Mesenchymal stem cell (in vitro differentiated cells and primary cell): ENCODE data around the gene FRMD4B.

ENCODE experiments used
- DNase-seq: peaks from one replicate; pipeline ENCODE4 v3.0.0-alpha.2; 2013
- H2AFZ ChIP-seq: one replicate; pipeline ENCODE4 v1.6.1; 2013; ENCODE audit warnings: low read depth, mild to moderate bottlenecking, control low read depth, inconsistent platforms, low read length, moderate library complexity
- H2AK5ac ChIP-seq: 2 replicates; pipeline ENCODE4 v1.6.1; 2013; ENCODE audit warnings: low read length, moderate library complexity, mild to moderate bottlenecking, inconsistent platforms; ENCODE audit not compliant: severe bottlenecking
- H2BK120ac ChIP-seq: one replicate; pipeline ENCODE4 v1.6.1; 2013; ENCODE audit warnings: low read depth, mild to moderate bottlenecking, inconsistent platforms, low read length, moderate library complexity
- H2BK12ac ChIP-seq, 2 experiments: one replicate each; pipeline ENCODE4 v1.6.1; 2013; ENCODE audit warnings: inconsistent platforms in 2 of 2, low read length in 2 of 2, mild to moderate bottlenecking in 2 of 2, moderate library complexity in 2 of 2, control low read depth in 1 of 2
- H2BK15ac ChIP-seq: one replicate; pipeline ENCODE4 v1.6.1; 2013; ENCODE audit warnings: mild to moderate bottlenecking, low read depth, inconsistent platforms; ENCODE audit not compliant: poor library complexity, severe bottlenecking
- H2BK5ac ChIP-seq: 2 replicates; pipeline ENCODE4 v1.6.1; 2013; ENCODE audit warnings: low read depth, mild to moderate bottlenecking, low read length, control low read depth, inconsistent platforms; ENCODE audit not compliant: poor library complexity, severe bottlenecking
- H3K14ac ChIP-seq, 2 experiments: one replicate each; pipeline ENCODE4 v1.6.1; 2013; ENCODE audit warnings: inconsistent platforms in 2 of 2, low read length in 2 of 2, control low read depth in 1 of 2, mild to moderate bottlenecking in 1 of 2, moderate library complexity in 1 of 2
- H3K18ac ChIP-seq, 2 experiments: one replicate each; pipeline ENCODE4 v1.6.1; 2013; ENCODE audit warnings: inconsistent platforms in 2 of 2, low read length in 2 of 2, control low read depth in 1 of 2, low read depth in 1 of 2, mild to moderate bottlenecking in 1 of 2
- H3K23ac ChIP-seq, 2 experiments: one replicate each; pipeline ENCODE4 v1.6.1; 2013; ENCODE audit warnings: inconsistent platforms in 2 of 2, low read length in 2 of 2, mild to moderate bottlenecking in 2 of 2, moderate library complexity in 2 of 2, control low read depth in 1 of 2
- H3K27ac ChIP-seq: 2 replicates; pipeline ENCODE4 v1.5.1; 2013; ENCODE audit warnings: mild to moderate bottlenecking, moderate library complexity, low read length, control low read depth, inconsistent platforms; ENCODE audit not compliant: poor library complexity, severe bottlenecking
- H3K27me3 ChIP-seq, 2 experiments: 2 replicates each; pipeline versions ENCODE4 v1.6.1 to v1.7.0; 2013; ENCODE audit warnings: low read length in 2 of 2, mild to moderate bottlenecking in 2 of 2, moderate library complexity in 2 of 2, control low read depth in 1 of 2, inconsistent platforms in 1 of 2; ENCODE audit not compliant: control insufficient read depth in 1 of 2, insufficient read depth in 1 of 2
- H3K36me3 ChIP-seq, 2 experiments: 2 replicates each; pipeline versions ENCODE4 v1.6.1 to v1.7.0; 2013; ENCODE audit warnings: low read length in 2 of 2, control low read depth in 1 of 2, inconsistent platforms in 1 of 2, low read depth in 1 of 2, mild to moderate bottlenecking in 1 of 2; ENCODE audit not compliant: insufficient read depth in 2 of 2, control insufficient read depth in 1 of 2
- H3K4ac ChIP-seq, 2 experiments: one replicate each; pipeline ENCODE4 v1.6.1; 2013; ENCODE audit warnings: inconsistent platforms in 2 of 2, low read length in 2 of 2, mild to moderate bottlenecking in 2 of 2, moderate library complexity in 2 of 2, control low read depth in 1 of 2, low read depth in 1 of 2
- H3K4me1 ChIP-seq: 2 replicates; pipeline ENCODE4 v1.6.1; 2013; ENCODE audit warnings: low read depth, low read length, control low read depth; ENCODE audit not compliant: control insufficient read depth, insufficient read depth
- H3K4me2 ChIP-seq: 2 replicates; pipeline ENCODE4 v1.6.1; 2013; ENCODE audit warnings: low read length, mild to moderate bottlenecking, inconsistent platforms; ENCODE audit not compliant: poor library complexity, severe bottlenecking
- H3K4me3 ChIP-seq, 2 experiments: 2 replicates each; pipeline versions ENCODE4 v1.5.1 to v1.7.0; 2013; ENCODE audit warnings: low read length in 2 of 2, mild to moderate bottlenecking in 2 of 2, control low read depth in 1 of 2, low read depth in 1 of 2; ENCODE audit not compliant: insufficient read depth in 1 of 2
- H3K79me1 ChIP-seq: replicated peaks from 2 replicates; pipeline ENCODE4 v1.6.1; 2013; ENCODE audit warnings: mild to moderate bottlenecking, control low read depth, low read length, inconsistent platforms; ENCODE audit not compliant: poor library complexity, severe bottlenecking
- H3K9ac ChIP-seq: 2 replicates; pipeline ENCODE4 v1.7.0; 2013; ENCODE audit warnings: mild to moderate bottlenecking, low read length, moderate library complexity
- H3K9me3 ChIP-seq: 2 replicates; pipeline ENCODE4 v1.7.0; 2013; ENCODE audit warnings: mild to moderate bottlenecking, low read length; ENCODE audit not compliant: control insufficient read depth
- H4K8ac ChIP-seq: one replicate; pipeline ENCODE4 v1.6.1; 2013; ENCODE audit warnings: inconsistent platforms, mild to moderate bottlenecking, low read length, moderate library complexity
- H4K91ac ChIP-seq: one replicate; pipeline ENCODE4 v1.6.1; 2013; ENCODE audit warnings: mild to moderate bottlenecking, low read length, inconsistent platforms
- WGBS: methylation state at CpG from one replicate; pipeline ENCODE4 v1.1.7; 2013; ENCODE audit warnings: mixed read lengths; 5-methylcytosine and 5-hydroxymethylcytosine counted together

Gene FRMD4B

DNA sequence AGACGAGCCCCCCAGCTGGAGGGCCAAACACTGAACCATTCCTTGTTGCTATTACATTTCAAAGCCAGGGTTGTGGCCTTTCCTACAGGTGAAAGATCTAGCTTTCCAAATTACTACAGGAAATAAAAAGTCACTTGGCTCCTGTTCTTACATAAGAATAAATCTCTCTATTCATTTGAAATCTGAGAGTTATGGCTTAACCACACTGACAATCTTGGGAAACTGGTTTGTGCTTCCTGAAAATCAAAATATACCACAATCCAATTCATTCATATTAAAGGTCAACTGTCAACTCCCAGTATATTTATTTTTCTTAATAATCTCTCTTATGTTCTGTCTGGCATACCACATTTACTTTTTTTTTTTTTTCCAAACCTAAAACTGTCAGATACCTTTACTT lies 159.8 kb downstream of the FRMD4B start:
- Histone ChIP-seq H3K18ac (no peak overlapping the region), H2AFZ (no peak overlapping the region), H3K23ac (no peak overlapping the region), H3K4me2 (no peak overlapping the region), H3K27ac (no peak overlapping the region), H3K14ac (no peak overlapping the region), H4K91ac (no peak overlapping the region), H2AK5ac (no peak overlapping the region), H2BK15ac (no peak overlapping the region), H3K4me3 (no peak overlapping the region), H2BK120ac (no peak overlapping the region), H3K9ac (no peak overlapping the region), H3K4me1 (no peaks in the 10 kb centered on the region), H3K27me3 (no peaks in the 10 kb centered on the region), H3K79me1 (peaks cover 8% of the 10 kb centered on the region), H2BK12ac (no peak overlapping the region), H2BK5ac (no peak overlapping the region), H3K4ac (no peak overlapping the region), H3K9me3 (no peaks in the 10 kb centered on the region), H3K36me3 (peaks cover 0 to under 1% of the 10 kb centered on the region in 2 experiments), H4K8ac (no peak overlapping the region)
- no peak for DNase-seq
- 95% methylated on average over 1 of the region's 1 CpG for WGBS

DNA sequence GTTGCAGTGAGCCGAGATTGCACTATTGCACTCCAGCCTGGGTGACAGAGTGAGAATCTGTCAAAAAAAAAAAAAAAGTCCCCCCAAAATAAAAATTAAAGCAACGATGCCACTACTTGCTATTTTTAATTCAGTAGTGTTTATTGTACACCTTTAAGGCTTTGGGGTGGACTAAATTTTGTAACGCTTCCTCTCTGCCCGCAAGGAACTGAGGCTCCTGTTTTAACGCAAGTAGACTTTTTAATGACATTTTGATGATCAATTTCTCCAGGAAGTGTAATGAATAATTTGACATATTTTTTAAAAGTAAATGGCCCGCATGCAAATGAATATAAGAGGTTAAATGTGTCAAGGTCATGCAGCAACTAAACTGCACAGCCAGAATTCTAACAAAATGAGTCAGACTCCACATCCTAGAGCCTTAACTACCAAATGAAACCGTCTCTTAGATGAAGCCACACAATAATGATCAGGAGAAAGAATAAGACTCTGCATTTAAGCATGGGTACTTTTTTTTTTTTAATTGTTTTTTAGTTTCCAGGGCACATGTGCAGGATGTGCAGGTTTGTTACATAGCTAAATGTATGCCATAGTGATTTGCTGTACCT lies 166.7 kb downstream of the FRMD4B start:
- Histone ChIP-seq H2BK12ac (no peak overlapping the region), H3K27ac (no peak overlapping the region), H3K36me3 (peaks cover 0 to 17% of the 10 kb centered on the region in 2 experiments), H2AFZ (no peak overlapping the region), H3K23ac (no peak overlapping the region), H3K18ac (no peak overlapping the region), H4K91ac (no peak overlapping the region), H2AK5ac (no peak overlapping the region), H3K4me3 (no peak overlapping the region), H4K8ac (no peak overlapping the region), H2BK5ac (no peak overlapping the region), H2BK120ac (no peak overlapping the region), H3K14ac (no peak overlapping the region), H3K9ac (no peak overlapping the region), H3K9me3 (no peaks in the 10 kb centered on the region), H3K79me1 (peaks cover 3% of the 10 kb centered on the region), H3K4ac (no peak overlapping the region), H3K4me1 (peaks cover 2% of the 10 kb centered on the region), H3K4me2 (no peak overlapping the region), H2BK15ac (no peak overlapping the region), H3K27me3 (no peaks in the 10 kb centered on the region)
- WGBS: 70% methylated on average over 6 of the region's 7 CpGs
- no peak for DNase-seq

DNA sequence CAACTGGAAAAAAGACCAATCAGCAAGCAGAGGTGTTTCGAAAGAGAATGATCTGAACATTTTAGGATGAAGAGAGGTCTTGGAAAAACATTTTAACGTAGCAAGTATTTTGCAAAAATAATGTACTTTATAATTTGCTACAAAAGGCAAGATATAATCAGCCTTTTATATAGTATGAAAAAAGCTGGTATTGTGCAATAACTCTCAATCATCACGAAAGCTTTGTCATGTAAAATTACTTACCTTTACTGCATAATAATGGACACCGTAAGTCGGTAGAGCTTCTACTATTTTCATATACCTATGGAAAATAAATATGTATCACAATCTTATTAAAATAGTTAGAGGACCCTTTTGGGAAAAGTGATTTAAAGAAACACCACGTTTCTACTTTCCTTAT lies 167.8 kb downstream of the FRMD4B start:
- no peak overlapping the region for H3K9ac ChIP-seq
- H2AFZ ChIP-seq: no peak overlapping the region
- no peak overlapping the region for H3K23ac ChIP-seq
- no peak for DNase-seq
- H3K79me1 ChIP-seq: peaks cover 3% of the 10 kb centered on the region
- no peak overlapping the region for H3K4me2 ChIP-seq
- no peak overlapping the region for H2AK5ac ChIP-seq
- no peaks in the 10 kb centered on the region for H3K27me3 ChIP-seq
- H4K8ac ChIP-seq: no peak overlapping the region
- no peak overlapping the region for H3K18ac ChIP-seq
- H3K4ac ChIP-seq: no peak overlapping the region
- WGBS: no CpG with 5 or more reads among the region's 6 CpGs
- peaks cover 0 to 18% of the 10 kb centered on the region in 2 experiments for H3K36me3 ChIP-seq
- no peak overlapping the region for H3K4me3 ChIP-seq
- H2BK15ac ChIP-seq: no peak overlapping the region
- H3K9me3 ChIP-seq: no peaks in the 10 kb centered on the region
- H2BK5ac ChIP-seq: no peak overlapping the region
- no peak overlapping the region for H2BK12ac ChIP-seq
- H3K4me1 ChIP-seq: peaks cover 2% of the 10 kb centered on the region
- H4K91ac ChIP-seq: no peak overlapping the region
- no peak overlapping the region for H2BK120ac ChIP-seq
- H3K27ac ChIP-seq: no peak overlapping the region
- H3K14ac ChIP-seq: no peak overlapping the region

DNA sequence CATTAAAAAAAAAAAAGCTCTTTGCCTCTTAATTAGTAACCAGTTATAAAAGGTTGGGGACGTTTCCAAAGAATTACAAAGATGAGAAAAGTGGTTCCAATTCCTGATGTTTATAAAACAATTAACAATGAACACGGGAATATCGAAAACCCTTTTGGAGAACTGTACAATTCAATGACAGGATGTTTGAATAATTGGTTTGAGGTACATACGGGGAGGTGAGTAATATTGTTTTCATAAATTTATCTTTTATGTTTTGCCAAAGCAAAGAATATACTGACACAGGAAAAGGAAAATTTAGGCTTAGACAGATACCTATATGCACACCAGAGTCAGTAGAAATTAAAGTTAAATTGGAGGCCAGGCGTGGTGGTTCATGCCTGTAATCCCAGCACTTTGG lies 168.9 kb downstream of the FRMD4B start:
- Histone ChIP-seq H2AFZ (no peak overlapping the region), H3K23ac (no peak overlapping the region), H3K9ac (no peak overlapping the region), H3K4me1 (peaks cover 2% of the 10 kb centered on the region), H3K79me1 (peaks cover 3% of the 10 kb centered on the region), H2AK5ac (no peak overlapping the region), H3K14ac (no peak overlapping the region), H3K18ac (no peak overlapping the region), H3K9me3 (no peaks in the 10 kb centered on the region), H4K91ac (no peak overlapping the region), H3K4me3 (no peak overlapping the region), H2BK12ac (no peak overlapping the region), H3K4ac (no peak overlapping the region), H4K8ac (no peak overlapping the region), H2BK5ac (no peak overlapping the region), H3K4me2 (no peak overlapping the region), H2BK15ac (no peak overlapping the region), H3K27ac (no peak overlapping the region), H2BK120ac (no peak overlapping the region), H3K36me3 (peaks cover 0 to 18% of the 10 kb centered on the region in 2 experiments), H3K27me3 (no peaks in the 10 kb centered on the region)
- 73% methylated on average over 4 of the region's 5 CpGs for WGBS
- no peak for DNase-seq
